HG03280 (cell line): Measurements from ENCODE around the gene TBC1D7.
A peak's percentile ranks its signal among the peaks of the same experiment; 100 is the strongest.

Experiments
- ATAC-seq: cut with Tn5 transposase; IDR thresholded peaks from one replicate; pipeline ENCODE4 v1.9.1; 2021; ENCODE audit warnings: mild to moderate bottlenecking, moderate library complexity; ENCODE audit not compliant: unreplicated experiment

The TBC1D7 gene

DNA sequence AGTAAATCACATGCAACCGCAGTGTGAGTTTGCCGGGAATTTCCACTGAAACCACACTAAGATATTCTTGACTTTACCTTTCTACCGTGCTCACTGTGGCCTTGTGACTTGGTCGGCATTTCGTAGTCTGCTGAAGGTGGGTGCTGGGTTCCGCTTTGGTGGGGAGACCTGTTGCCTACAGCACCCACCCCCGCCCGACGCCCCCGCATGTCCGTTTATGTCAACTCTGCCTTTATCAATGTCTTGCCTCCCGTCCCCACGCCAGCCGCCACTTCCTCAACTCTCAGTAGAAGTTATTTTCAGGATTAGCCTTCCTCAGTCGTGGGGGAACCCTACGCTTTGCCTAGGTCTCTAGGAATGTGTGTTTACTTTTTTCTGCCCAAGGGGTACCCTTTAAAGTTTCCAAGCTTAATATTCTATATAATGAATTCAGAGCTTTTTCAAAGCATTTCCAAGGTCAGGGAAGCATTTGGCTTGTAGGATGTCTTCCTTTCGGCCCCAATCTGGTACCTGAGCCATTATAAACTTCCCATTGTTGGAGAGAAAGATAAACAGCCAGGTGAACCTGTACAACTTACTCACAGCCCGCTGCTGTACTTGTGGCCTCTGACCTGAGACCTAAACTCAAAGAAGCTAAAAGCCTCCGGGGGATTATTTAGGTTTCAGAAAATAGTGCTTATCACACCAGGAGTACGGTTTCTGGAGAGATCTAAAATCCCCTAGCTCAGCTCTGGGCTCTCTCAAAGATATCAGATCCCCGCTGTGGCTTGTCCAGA, 54.2 kb downstream of the TBC1D7 start:
- peak; percentile 46 for ATAC-seq

- ATAC-seq: no peak
These were observed 55.0 kb downstream of the TBC1D7 start for GRCh38 chr6:13273202-13273930.

- ATAC-seq: peak; percentile 55
These were observed 55.9 kb downstream of the TBC1D7 start for GRCh38 chr6:13272131-13273046.

DNA sequence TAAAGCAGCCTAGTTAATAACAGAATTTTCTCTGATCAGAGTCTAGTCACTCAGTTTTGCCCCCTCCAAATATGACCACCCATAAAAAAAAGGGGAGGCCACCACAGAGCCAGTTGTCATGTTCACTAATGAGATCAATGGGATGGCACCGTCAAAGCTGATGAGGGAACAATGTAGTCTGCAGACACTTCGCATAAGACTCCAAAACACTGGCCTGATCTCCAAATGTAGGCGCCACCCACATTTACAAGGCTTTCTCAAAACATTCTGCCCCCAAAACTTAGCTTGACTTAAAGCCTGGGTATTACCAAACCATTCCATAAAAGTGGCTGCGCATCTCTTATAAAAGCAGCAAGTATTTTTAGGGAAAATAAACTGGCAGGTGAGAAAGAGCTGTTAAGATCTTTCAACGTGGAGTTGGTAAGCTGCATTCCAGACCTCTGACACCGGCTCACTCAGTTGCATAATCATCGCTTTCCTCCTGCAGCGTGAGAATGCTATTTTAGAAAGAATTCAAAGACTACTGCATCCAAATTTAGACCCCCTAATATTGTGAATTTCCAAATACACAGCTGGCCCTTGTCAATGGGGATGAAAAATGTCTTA, 59.3 kb downstream of the TBC1D7 start:
- ATAC-seq: no peak

DNA sequence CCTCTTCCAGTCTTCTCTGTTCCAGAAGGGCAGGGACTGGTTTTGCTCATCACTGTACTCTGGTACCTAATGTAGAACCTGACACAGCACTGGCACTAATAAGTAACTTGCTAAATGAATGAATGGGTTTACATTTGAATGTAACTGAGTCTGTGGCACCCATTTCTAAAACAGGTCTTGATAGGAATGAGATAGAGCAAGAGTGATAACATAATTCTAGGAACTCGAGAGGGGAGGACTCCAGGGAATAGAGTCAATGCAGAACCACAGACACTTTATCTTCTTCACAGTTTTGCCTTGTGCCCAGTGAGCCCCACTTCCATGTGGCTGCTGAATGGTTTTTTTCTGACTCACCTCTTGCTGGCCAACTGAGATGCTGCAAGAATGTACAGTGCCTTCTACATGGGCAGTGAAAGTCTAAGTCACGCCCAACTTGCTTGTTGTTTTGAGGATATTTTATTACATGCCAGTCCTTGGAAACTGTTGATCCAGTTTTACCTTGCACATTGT, 61.1 kb downstream of the TBC1D7 start:
- no peak for ATAC-seq

DNA sequence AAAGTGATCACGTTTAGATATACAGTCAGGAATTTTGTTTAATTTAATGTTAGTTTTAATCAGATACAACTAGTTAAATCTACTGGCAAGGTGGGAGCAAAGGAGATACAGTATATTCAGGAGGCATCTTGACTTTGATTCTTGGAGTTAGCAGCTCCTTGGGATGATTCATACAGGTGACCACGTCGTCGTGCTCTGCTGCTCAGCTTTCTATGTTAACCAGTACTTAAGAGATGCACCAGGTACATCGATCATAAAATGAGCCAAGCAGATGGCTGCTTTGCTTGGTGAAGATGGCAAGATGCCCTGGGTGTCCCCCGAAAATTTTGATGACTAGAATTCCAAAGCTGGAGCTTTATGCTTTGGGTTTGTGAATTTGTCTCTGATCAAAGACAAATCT, 64.7 kb downstream of the TBC1D7 start:
- ATAC-seq: no peak

GRCh38 chr6:13262302-13263230, 65.8 kb downstream of the TBC1D7 start:
- ATAC-seq: no peak

- peak; percentile 54 for ATAC-seq
These were observed 66.8 kb downstream of the TBC1D7 start for GRCh38 chr6:13261464-13261994.

DNA sequence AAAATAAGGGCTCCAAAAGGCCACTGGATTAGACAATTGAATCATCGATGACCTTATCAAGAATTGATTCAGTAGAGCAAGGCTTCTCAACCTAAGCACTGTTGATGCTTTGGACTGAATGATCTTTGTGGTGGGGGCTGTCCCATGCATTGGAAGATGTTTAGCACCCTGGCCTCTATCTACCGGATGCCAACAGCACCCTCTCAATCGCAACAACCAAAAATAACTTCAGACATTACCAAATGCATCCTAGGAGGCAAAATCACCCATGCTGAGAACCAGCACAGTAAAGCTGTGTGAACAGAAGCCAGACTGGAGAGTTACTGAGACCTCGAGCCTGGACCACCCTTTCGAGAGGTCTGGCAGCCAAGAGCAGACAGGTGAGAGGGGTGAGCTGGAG, 67.5 kb downstream of the TBC1D7 start:
- no peak for ATAC-seq

DNA sequence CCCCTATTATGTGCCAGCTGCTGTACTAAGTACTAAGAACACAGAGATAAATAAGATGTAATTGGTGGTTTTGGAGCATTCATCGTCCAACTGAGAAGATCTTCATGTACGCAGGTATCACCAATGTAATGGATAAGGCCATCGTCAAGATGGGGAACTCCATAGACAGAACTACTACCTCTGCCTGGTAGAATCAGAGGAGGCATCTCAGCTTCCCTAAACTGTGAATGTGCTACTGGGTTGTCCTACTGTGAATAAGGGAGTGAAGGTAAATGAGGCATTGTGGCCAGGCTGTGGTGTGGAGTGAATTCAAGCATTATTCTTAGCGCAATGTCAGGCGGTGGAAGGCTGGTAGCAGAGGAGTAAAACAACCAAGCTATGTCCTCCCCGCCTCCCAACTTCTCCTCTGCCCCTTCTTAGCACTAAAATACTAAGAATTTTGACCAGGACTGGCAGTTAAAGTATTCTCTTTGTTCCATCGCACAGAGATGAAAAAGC, 68.2 kb downstream of the TBC1D7 start:
- ATAC-seq: no peak

DNA sequence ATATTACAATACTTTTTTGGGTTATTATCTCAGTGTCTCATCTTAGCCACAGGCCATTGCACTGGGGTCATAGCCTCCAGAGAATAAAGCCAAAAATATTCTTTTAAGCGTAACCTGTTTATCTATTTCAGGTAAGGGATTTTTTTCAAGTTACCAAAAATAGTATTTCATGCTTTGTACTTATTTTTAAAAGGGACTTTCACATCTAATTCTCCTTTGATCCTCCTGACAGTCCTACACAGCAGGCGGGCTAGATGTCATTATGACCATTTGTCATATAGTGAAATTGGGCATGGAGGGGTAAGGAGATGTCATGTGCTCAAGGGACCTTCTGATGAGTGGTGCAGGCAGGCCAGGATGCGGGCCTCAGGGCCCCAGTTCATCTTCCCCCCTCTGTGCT, 68.9 kb downstream of the TBC1D7 start:
- no peak for ATAC-seq

- no peak for ATAC-seq
These were observed 71.9 kb downstream of the TBC1D7 start for GRCh38 chr6:13256266-13257001.
